Measurements from ENCODE around the gene SDF4. TPM values are rescaled to one million over a fixed set of nuclear protein-coding genes. Genes with fewer than 3 reads are reported as not detected.

The SDF4 gene
- total and polyA plus RNA-seq, 2 of the 13 experiments (the other 11 are each of a cell fraction or from before 2014, with no cell fraction given), result 80.8 to 107 TPM

DNA sequence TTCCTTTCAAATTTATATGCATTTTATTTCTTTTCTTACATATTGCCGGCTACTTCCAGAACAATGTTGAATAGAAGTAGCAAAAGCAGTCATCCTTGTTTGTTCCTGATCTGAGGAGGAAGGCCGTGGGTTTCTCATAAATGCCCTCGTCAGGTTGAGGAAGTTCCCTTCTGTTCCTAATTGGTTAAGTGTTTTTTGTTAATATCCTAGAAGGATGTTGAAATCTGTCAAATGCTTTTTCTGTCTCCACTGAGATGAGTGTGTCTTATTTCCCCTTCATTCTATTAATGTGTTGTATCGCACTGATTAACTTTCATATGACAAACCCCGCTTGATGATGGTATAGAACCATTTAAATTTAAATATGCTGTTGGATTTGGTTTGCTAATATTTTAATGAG is 42.7 kb downstream of the SDF4 start:
- no peak for ATAC-seq
- peaks cover 2 to 19% of the 10 kb centered on the region in 2 experiments for H3K27me3 ChIP-seq (ENCODE audit: control insufficient read depth in 1 of 2, insufficient read depth in 2 of 2, low read length in 2 of 2)
- H3K36me3 ChIP-seq (replicated peaks in 1 of 2; ENCODE audit: control insufficient read depth in 1 of 2, insufficient read depth in 2 of 2, low read length in 2 of 2), result no peaks in the 10 kb centered on the region
- no peak overlapping the region for H3K27ac ChIP-seq (ENCODE audit: extremely low read length, insufficient read depth, low read length)
- ChIA-PET POLR2A (no interaction called here), CTCF (ENCODE audit: low intra/inter-chr PET ratio, low total read pairs) (no interaction called here)
- no peak overlapping the region for H2AFZ ChIP-seq (ENCODE audit: low read length)
- no TSS peak for BruUV-seq (replicated peaks)
- no peak for TF ChIP-seq HNRNPH1 (optimal IDR thresholded peaks at IDR 0.05; ENCODE audit: low read depth, low read length)
- TF ChIP-seq, protein P1, sequence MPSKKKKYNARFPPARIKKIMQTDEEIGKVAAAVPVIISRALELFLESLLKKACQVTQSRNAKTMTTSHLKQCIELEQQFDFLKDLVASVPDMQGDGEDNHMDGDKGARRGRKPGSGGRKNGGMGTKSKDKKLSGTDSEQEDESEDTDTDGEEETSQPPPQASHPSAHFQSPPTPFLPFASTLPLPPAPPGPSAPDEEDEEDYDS (CRISPR knock-in tag; IDR thresholded peaks at IDR 0.05), result no peak
- no peak for TF ChIP-seq MED8 (CRISPR knock-in tag; IDR thresholded peaks at IDR 0.05; ENCODE audit: insufficient replicate concordance)
- TF ChIP-seq, protein P2, sequence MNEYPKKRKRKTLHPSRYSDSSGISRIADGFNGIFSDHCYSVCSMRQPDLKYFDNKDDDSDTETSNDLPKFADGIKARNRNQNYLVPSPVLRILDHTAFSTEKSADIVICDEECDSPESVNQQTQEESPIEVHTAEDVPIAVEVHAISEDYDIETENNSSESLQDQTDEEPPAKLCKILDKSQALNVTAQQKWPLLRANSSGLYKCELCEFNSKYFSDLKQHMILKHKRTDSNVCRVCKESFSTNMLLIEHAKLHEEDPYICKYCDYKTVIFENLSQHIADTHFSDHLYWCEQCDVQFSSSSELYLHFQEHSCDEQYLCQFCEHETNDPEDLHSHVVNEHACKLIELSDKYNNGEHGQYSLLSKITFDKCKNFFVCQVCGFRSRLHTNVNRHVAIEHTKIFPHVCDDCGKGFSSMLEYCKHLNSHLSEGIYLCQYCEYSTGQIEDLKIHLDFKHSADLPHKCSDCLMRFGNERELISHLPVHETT (CRISPR knock-in tag; conservative IDR thresholded peaks at IDR 0.05), result no peak
- TF ChIP-seq, protein P3, sequence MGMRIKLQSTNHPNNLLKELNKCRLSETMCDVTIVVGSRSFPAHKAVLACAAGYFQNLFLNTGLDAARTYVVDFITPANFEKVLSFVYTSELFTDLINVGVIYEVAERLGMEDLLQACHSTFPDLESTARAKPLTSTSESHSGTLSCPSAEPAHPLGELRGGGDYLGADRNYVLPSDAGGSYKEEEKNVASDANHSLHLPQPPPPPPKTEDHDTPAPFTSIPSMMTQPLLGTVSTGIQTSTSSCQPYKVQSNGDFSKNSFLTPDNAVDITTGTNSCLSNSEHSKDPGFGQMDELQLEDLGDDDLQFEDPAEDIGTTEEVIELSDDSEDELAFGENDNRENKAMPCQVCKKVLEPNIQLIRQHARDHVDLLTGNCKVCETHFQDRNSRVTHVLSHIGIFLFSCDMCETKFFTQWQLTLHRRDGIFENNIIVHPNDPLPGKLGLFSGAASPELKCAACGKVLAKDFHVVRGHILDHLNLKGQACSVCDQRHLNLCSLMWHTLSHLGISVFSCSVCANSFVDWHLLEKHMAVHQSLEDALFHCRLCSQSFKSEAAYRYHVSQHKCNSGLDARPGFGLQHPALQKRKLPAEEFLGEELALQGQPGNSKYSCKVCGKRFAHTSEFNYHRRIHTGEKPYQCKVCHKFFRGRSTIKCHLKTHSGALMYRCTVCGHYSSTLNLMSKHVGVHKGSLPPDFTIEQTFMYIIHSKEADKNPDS (CRISPR knock-in tag; IDR thresholded peaks at IDR 0.05), result no peak
- TF ChIP-seq ZNF337 (CRISPR knock-in tag; IDR thresholded peaks at IDR 0.05; ENCODE audit: borderline replicate concordance, low read depth), result no peak
- no peak for TF ChIP-seq CBX5 (CRISPR knock-in tag; IDR thresholded peaks at IDR 0.05; ENCODE audit: borderline replicate concordance)
- TF ChIP-seq, protein P4, sequence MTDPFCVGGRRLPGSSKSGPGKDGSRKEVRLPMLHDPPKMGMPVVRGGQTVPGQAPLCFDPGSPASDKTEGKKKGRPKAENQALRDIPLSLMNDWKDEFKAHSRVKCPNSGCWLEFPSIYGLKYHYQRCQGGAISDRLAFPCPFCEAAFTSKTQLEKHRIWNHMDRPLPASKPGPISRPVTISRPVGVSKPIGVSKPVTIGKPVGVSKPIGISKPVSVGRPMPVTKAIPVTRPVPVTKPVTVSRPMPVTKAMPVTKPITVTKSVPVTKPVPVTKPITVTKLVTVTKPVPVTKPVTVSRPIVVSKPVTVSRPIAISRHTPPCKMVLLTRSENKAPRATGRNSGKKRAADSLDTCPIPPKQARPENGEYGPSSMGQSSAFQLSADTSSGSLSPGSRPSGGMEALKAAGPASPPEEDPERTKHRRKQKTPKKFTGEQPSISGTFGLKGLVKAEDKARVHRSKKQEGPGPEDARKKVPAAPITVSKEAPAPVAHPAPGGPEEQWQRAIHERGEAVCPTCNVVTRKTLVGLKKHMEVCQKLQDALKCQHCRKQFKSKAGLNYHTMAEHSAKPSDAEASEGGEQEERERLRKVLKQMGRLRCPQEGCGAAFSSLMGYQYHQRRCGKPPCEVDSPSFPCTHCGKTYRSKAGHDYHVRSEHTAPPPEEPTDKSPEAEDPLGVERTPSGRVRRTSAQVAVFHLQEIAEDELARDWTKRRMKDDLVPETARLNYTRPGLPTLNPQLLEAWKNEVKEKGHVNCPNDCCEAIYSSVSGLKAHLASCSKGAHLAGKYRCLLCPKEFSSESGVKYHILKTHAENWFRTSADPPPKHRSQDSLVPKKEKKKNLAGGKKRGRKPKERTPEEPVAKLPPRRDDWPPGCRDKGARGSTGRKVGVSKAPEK (CRISPR knock-in tag; IDR thresholded peaks at IDR 0.05; ENCODE audit: borderline replicate concordance), result no peak
- TF ChIP-seq ZNF891 (CRISPR knock-in tag; IDR thresholded peaks at IDR 0.05), result no peak
- TF ChIP-seq ZNF24 (IDR thresholded peaks at IDR 0.05), result no peak
- TF ChIP-seq, protein P5, sequence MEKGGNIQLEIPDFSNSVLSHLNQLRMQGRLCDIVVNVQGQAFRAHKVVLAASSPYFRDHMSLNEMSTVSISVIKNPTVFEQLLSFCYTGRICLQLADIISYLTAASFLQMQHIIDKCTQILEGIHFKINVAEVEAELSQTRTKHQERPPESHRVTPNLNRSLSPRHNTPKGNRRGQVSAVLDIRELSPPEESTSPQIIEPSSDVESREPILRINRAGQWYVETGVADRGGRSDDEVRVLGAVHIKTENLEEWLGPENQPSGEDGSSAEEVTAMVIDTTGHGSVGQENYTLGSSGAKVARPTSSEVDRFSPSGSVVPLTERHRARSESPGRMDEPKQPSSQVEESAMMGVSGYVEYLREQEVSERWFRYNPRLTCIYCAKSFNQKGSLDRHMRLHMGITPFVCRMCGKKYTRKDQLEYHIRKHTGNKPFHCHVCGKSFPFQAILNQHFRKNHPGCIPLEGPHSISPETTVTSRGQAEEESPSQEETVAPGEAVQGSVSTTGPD (CRISPR knock-in tag; IDR thresholded peaks at IDR 0.05), result no peak
- TF ChIP-seq NFKB2 (CRISPR knock-in tag; IDR thresholded peaks at IDR 0.05; ENCODE audit: borderline replicate concordance), result no peak
- no peak for DNase-seq (ENCODE audit: low spot score)
- H3K79me2 ChIP-seq (ENCODE audit: insufficient read depth, low read length), result no peaks in the 10 kb centered on the region
- peaks cover 14% of the 10 kb centered on the region for H3K4me1 ChIP-seq (ENCODE audit: insufficient read depth, low read length)
- WGBS (ENCODE audit: low lambda C conversion rate), result 51% methylated on average over 5 of the region's 5 CpGs
- no peak for FAIRE-seq
- no peak overlapping the region for H3K4me2 ChIP-seq (ENCODE audit: low read depth, low read length)
- no peak overlapping the region for H3K4me3 ChIP-seq (replicated peaks in 1 of 3; ENCODE audit: insufficient read depth in 1 of 3, low read depth in 2 of 3, low read length in 3 of 3)
- in situ Hi-C loops (cut with HindIII; ENCODE audit: extremely low pct_ligation_motif_present, low pct_unique_long_range_greater_than_20kb) (no loop called here), intact Hi-C loops (cut with micrococcal nuclease; ENCODE audit: unreplicated experiment) (no loop called here)
- H3K9ac ChIP-seq (ENCODE audit: insufficient read depth, low read depth, low read length), result no peak overlapping the region
- no peaks in the 10 kb centered on the region for H4K20me1 ChIP-seq (ENCODE audit: insufficient read depth, low read length)
- H3K9me3 ChIP-seq (ENCODE audit: low read length), result peaks cover under 1% of the 10 kb centered on the region; the same call in 1 of the 2 replicates
